Hindlimb muscle (tissue), 1 donor: Measurements from ENCODE around the gene AP1S3. TPM values are rescaled to one million over a fixed set of nuclear protein-coding genes. Genes with fewer than 3 reads are reported as not detected.
"Not testable (repeated sequence)": the region's sequence is repeated elsewhere in the genome, so short reads cannot be mapped to it uniquely, and the experiment has no call there.

ENCODE experiments used
- DNase-seq: peaks from one replicate; pipeline ENCODE4 v3.0.0-alpha.2; 2013
- polyA plus RNA-seq: library from polyadenylated mRNA; unstranded; fragments of 120-200 nt; gene quantifications from one replicate; pipeline ENCODE4 v1.2.1, GENCODE V29; 2013; ENCODE audit not compliant: insufficient read length

AP1S3 gene
- polyA plus RNA-seq, 1 donor = 0.86 TPM

DNA sequence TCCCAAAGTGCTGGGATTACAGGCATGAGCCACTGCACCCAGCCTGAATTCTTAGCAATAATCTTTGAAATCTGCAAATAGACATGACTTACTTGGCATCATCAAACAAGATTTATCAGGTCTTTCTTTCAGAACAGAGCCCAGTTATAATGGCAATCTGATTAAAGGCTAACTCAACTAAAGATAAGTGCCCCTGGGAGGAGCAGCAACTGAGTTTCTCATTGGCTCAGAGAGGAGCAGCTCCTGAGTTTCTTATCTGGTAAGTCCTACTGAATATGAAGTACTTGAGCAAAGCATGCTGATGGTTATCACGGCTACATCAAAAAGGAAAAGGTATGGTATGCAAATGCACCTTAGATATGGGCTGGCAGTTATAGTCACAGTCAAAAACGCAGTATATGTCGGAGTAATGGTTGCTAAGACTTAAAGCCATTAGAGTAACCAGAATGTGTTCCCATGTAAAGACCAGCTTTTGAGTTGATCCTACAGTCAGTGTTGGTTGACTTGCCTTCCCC lies 15.0 kb upstream of the AP1S3 start:
- DNase-seq = no peak

- DNase-seq = no peak
Measured at GRCh38 chr2:223847410-223847809, 10.0 kb upstream of the AP1S3 start.

- DNase-seq = no peak
Measured at GRCh38 chr2:223846515-223846914, 9.1 kb upstream of the AP1S3 start.

GRCh38 chr2:223841436-223842190 lies 4.2 kb upstream of the AP1S3 start:
- DNase-seq = no peak

- no peak for DNase-seq
Measured at GRCh38 chr2:223835701-223836532, 1.5 kb downstream of the AP1S3 start.

DNA sequence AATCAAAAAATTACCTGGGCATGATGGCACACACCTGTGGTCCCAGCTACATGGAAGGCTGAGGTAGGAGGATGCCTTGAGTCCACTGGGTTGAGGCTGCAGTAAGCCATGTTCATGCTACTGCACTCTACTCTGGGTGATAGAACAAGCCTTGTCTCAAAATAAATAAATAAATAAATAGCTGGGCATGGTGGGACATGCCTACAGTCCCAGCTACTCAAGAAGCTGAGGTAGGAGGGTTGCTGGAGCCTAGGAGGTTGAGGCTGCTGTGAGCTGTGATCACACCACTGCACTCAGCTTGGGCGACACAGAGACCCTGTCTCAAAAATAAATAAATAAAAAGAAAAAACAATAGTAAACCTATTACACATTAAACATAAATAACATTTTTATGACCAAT lies 3.0 kb downstream of the AP1S3 start:
- no peak for DNase-seq

GRCh38 chr2:223832241-223832903 lies 5.0 kb downstream of the AP1S3 start:
- no peak for DNase-seq

GRCh38 chr2:223829128-223829527 lies 8.3 kb downstream of the AP1S3 start:
- DNase-seq = no peak

- DNase-seq = no peak
Measured at GRCh38 chr2:223828314-223828713, 9.1 kb downstream of the AP1S3 start.

DNA sequence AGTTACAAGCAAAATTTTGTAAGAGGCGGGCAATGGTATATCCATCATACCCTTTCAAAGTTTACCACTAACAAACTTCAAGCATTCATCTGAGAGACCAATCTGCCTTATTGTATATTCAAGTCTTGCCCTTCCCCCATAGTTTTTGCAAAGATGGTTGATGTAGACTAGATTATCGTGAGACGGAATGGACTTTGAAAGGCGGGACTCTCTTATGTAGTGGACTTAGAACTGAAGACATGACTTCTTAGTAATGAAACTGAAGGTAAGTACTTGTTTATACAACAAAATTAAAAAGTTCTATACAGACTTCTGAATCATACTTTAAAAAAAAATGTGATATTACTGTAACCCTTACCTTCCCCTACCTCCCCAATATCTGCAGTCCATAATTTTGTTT lies 10.4 kb downstream of the AP1S3 start:
- DNase-seq = no peak

GRCh38 chr2:223824301-223824700 lies 13.1 kb downstream of the AP1S3 start:
- no peak for DNase-seq

DNA sequence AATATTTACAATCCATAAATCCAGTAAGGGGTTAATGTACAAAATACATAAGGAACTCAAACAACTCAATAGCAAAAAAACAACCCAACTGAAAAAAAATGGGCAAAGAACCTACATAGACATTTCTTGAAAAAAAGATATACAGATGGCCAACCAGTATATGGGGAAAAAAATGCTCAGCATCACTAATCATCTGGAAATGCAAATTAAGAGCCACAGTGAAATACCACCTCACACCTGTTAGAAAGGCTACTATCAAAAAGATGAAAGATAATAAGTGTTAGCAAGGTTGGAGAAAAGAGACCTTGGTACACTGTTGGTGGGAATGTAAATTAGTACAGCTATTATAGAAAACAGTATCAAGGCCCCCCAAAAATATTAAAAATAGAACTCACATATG lies 14.6 kb downstream of the AP1S3 start:
- DNase-seq = no peak

GRCh38 chr2:223820549-223820948 lies 16.8 kb downstream of the AP1S3 start:
- DNase-seq = no peak

- DNase-seq = no peak
Measured at GRCh38 chr2:223819891-223820290, 17.5 kb downstream of the AP1S3 start.

DNA sequence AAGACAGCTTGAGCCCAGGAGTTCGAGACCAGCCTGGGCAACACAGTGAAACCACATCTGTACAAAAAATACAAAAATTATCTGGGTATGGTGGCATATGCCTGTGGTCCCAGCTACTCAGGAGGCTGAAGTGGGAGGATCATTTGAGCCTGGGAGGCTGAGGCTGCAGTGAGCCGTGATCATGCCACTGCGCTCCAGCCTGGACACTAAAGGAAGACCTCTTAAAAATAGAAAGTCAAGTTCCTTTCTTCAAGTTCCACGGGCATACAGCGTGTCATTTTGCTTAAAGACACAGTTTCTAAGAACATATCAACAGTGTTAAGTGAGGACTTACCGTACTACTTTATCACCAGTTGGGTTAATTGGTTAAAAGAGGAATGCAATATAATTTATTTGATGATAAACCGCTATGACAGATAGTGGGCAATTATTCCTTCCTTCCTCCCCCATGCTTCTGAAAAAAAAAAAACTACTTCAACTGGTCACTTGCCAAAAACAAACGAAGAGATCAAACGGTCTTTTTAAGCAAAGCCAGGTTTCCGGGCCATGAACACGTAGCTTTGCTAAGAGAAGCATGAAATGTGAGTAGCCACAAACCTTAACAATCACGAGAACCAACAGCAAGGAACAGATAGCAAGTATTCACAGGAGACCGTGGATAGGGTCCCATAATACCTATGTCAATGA lies 21.4 kb downstream of the AP1S3 start:
- DNase-seq = no peak

- no peak for DNase-seq
Measured at GRCh38 chr2:223815186-223815883, 22.0 kb downstream of the AP1S3 start.

GRCh38 chr2:223814764-223815163 lies 22.6 kb downstream of the AP1S3 start:
- DNase-seq = not testable (repeated sequence)

DNA sequence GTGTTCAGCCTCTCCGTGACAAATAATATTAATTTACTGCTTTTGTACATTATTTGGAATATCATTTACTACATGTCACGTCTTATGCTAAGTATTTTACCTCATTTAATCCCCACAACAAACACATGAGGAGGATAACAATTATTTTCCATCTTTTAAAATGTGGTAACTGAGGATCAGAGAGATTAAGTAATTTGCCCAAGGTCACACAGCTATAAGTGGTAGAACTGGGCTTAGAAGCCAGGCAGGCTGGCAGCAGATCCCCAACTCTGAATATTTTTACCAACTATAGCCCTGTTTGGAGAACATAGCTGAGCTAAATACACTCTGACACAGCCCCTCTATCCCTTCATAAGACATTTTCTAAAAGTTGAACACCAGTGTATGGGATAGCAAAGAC lies 24.1 kb downstream of the AP1S3 start:
- DNase-seq = no peak

DNA sequence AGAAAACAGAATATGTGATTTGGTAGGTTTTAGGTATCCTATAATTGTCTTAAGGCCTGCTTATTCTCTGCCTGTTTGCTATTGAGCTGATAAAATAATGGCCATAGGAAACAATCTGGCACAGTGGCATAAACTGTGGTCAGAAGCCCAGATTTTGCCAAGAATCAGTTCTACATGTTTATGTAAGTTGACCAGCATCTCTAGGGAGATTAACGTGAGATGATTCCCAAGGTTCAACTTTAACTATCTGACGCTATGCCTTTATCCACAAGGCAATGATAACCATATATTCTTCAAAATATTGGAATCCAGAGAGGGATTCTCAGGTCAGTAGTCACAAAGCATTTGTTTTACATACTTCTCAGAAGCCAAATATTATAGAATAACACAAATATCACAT lies 25.6 kb downstream of the AP1S3 start:
- no peak for DNase-seq

- DNase-seq = no peak
Measured at GRCh38 chr2:223805008-223805407, 32.4 kb downstream of the AP1S3 start.

GRCh38 chr2:223801736-223802135 lies 35.6 kb downstream of the AP1S3 start:
- DNase-seq = no peak

DNA sequence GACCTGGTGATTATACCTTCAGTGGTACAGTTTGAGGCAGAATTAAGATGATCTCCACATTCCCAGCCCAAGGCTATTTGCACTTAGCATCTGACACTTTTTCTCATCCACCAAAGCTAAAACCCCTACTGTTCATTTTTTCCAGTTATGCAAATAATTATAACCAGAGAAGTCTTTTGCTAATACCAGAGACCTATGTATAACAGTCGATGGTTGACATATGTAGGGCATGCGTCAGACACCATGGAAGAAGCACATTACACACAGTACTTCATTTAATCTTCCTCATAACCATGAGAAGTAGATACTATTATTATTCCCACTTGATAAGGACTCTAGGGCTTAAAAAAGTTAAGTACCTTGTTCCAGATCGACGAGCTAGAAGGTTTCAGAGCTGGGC lies 36.5 kb downstream of the AP1S3 start:
- no peak for DNase-seq
